ENCODE measurements around the gene PISD.

- TF ChIP-seq CTCF (IDR thresholded peaks at IDR 0.05) (no peak), EP300 (IDR thresholded peaks at IDR 0.05; ENCODE audit: low read depth) (no peak), POLR2A (IDR thresholded peaks at IDR 0.05) (no peak)
Measured at GRCh38 chr22:31577711-31578110, 84.3 kb downstream of the PISD start.
